GM12891 (cell line): ENCODE measurements around the gene CT47C1.

Experiments
- POLR2A ChIP-seq: IDR thresholded peaks from 2 replicates; pipeline ENCODE4 v1.6.1; 2011; ENCODE audit warnings: low read depth, low read length, control low read depth
- POLR2AphosphoS5 ChIP-seq: IDR thresholded peaks from 2 replicates; pipeline ENCODE4 v1.6.1; 2011; ENCODE audit warnings: low read depth, low read length, control low read depth
- TAF1 ChIP-seq: IDR thresholded peaks from 2 replicates; pipeline ENCODE4 v1.6.1; 2011; ENCODE audit warnings: low read depth, low read length, control low read depth

DNA sequence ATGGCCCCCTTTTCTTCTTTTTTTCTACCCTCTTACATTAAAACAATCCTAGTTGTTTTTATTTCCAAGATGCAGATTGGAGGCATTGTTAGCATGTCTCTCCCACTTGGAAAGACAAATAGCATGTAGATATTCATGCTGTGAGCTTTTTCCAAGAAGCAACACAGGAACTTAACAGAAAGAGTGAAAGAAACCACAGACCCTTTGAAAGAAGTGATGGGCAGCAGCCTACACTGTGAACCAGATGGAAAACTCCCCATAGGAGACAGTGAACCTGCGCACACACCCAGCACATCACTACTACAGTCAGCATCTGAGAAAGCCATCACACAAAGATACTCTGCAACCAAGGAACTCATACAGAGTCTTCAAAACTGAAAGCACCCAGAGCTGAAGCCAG lies 17.8 kb downstream of the CT47C1 start:
- TF ChIP-seq POLR2A = no peak
- no peak for TF ChIP-seq POLR2AphosphoS5
- TF ChIP-seq TAF1 = no peak
